Measurements from ENCODE around the gene ACAD9.
"Not testable (repeated sequence)": the region's sequence is repeated elsewhere in the genome, so short reads cannot be mapped to it uniquely, and the experiment has no call there.

GRCh38 chr3:128864849-128865804 lies 14.3 kb upstream of the ACAD9 start:
- TF ChIP-seq CTCF (conservative IDR thresholded peaks at IDR 0.05 in 1 of 2, IDR thresholded peaks at IDR 0.05 in 1 of 2; ENCODE audit: extremely low read depth in 1 of 2, insufficient read depth in 1 of 2, low read depth in 1 of 2, low read length in 2 of 2); EZH2 (IDR thresholded peaks at IDR 0.05; ENCODE audit: borderline replicate concordance, low read length): not testable (repeated sequence)

Data from mammary epithelial cell (primary cell).